HCT116 (cell line): ENCODE data around the gene KIF26B. TPM values are rescaled to one million over a fixed set of nuclear protein-coding genes. Genes with fewer than 3 reads are reported as not detected.

Source experiments
- ATAC-seq: fragments of 200-7000 bp; cut with Tn5 transposase; 2 replicates; pipeline ENCODE4 v1.9.1; 2020; ENCODE audit warnings: mild to moderate bottlenecking, moderate library complexity
- BruUV-seq: library from RNA; stranded (reverse); fragments of 400-500 nt; replicated peaks from 2 replicates; lab custom pipeline; 2021; lab: Mats Ljungman, UMichigan
- CTCF ChIA-PET: fragments of 300-600 bp; sonication (Branson Sonifier 250); formaldehyde crosslinking; loops from one replicate; lab custom pipeline; 2021; ENCODE audit warnings: antibody characterized with exemption; lab: Charles Lee
- POLR2A ChIA-PET: fragments of 300-600, 350-600 bp; sonication (Branson Sonifier 250); formaldehyde crosslinking; loops from one replicate; lab custom pipeline; 2021; ENCODE audit warnings: antibody characterized with exemption; lab: Charles Lee
- RAD21 ChIA-PET, 2 experiments: fragments of 300-600 bp; sonication (Branson Sonifier 250); formaldehyde crosslinking; loops; one replicate each; lab custom pipeline; 2023; ENCODE audit warnings: low total read pairs in 2 of 2; ENCODE audit not compliant: uncharacterized antibody in 2 of 2, unreplicated experiment in 2 of 2, low non-redundant PET in 1 of 2; lab: Charles Lee
- DNase-seq: peaks from one replicate; pipeline ENCODE4 v3.0.0-alpha.2; 2010; ENCODE audit warnings: low read depth, low spot score
- H2AFZ ChIP-seq: fragments of 200-600 bp; shearing (Covaris generic), sonication (generic); 2 replicates; pipeline ENCODE4 v1.6.1; 2017; ENCODE audit warnings: low read depth, mixed run types, mixed read lengths, antibody characterized with exemption, low read length; ENCODE audit not compliant: poor library complexity, severe bottlenecking
- H3K27ac ChIP-seq: 2 replicates; pipeline ENCODE4 v1.5.1; 2012; ENCODE audit warnings: low read depth, low read length
- H3K27me3 ChIP-seq: fragments of 200-600 bp; sonication (generic); 2 replicates; pipeline ENCODE4 v1.6.1; 2016; ENCODE audit warnings: mixed run types, low read length, mixed read lengths; ENCODE audit not compliant: insufficient read depth
- H3K36me3 ChIP-seq, 2 experiments: fragments of 200-500 bp in 1 of 2; fragments of 200-600 bp in 1 of 2; sonication (Bioruptor generic) in 1 of 2; sonication (generic) in 1 of 2; 2 replicates each; pipeline versions ENCODE4 v1.5.1 to v1.6.1; 2014 to 2016; ENCODE audit warnings: low read length in 2 of 2, inconsistent platforms in 1 of 2, mixed read lengths in 1 of 2, mixed run types in 1 of 2; ENCODE audit not compliant: insufficient read depth in 2 of 2, control insufficient read depth in 1 of 2
- H3K4me1 ChIP-seq, 2 experiments: fragments of 200-600 bp in 1 of 2; sonication (generic) in 1 of 2; 2 replicates each; pipeline versions ENCODE4 v1.5.1 to v1.6.1; 2012 to 2017; ENCODE audit warnings: low read length in 2 of 2, inconsistent platforms in 1 of 2, mild to moderate bottlenecking in 1 of 2, mixed read lengths in 1 of 2, mixed run types in 1 of 2, moderate library complexity in 1 of 2; ENCODE audit not compliant: insufficient read depth in 2 of 2, control insufficient read depth in 1 of 2
- H3K4me2 ChIP-seq: fragments of 200-600 bp; sonication (generic); 2 replicates; pipeline ENCODE4 v1.6.1; 2017; ENCODE audit warnings: mixed run types, low read length, mixed read lengths
- H3K4me3 ChIP-seq, 2 experiments: fragments of 200-600 bp in 1 of 2; sonication (generic) in 1 of 2; replicated peaks in 1 of 2; 2 replicates each; pipeline ENCODE4 v1.5.1; 2011 to 2016; ENCODE audit warnings: low read length in 2 of 2, control low read depth in 1 of 2, low read depth in 1 of 2, mild to moderate bottlenecking in 1 of 2, mixed read lengths in 1 of 2, mixed run types in 1 of 2
- H3K79me2 ChIP-seq: fragments of 200-600 bp; sonication (generic); 2 replicates; pipeline ENCODE4 v1.6.1; 2017; ENCODE audit warnings: mild to moderate bottlenecking, mixed run types, low read length, moderate library complexity, mixed read lengths; ENCODE audit not compliant: insufficient read depth
- H3K9ac ChIP-seq: fragments of 200-600 bp; sonication (generic); 2 replicates; pipeline ENCODE4 v1.6.1; 2016; ENCODE audit warnings: low read length, mixed read lengths
- H3K9me2 ChIP-seq: fragments of 200-600 bp; sonication (generic), shearing (Covaris generic); 2 replicates; pipeline ENCODE4 v1.6.1; 2017; ENCODE audit warnings: mixed run types, mild to moderate bottlenecking, moderate library complexity; ENCODE audit not compliant: insufficient read depth
- H3K9me3 ChIP-seq, 2 experiments: fragments of 200-500 bp in 1 of 2; fragments of 200-600 bp in 1 of 2; sonication (Bioruptor generic) in 1 of 2; sonication (generic) in 1 of 2; 2 replicates each; pipeline ENCODE4 v1.6.1; 2014 to 2017; ENCODE audit warnings: low read length in 2 of 2, mixed read lengths in 2 of 2, inconsistent platforms in 1 of 2, low read depth in 1 of 2, mild to moderate bottlenecking in 1 of 2, mixed run types in 1 of 2, moderate library complexity in 1 of 2; ENCODE audit not compliant: control insufficient read depth in 1 of 2, insufficient read depth in 1 of 2
- H4K20me1 ChIP-seq: fragments of 200-600 bp; sonication (generic), shearing (Covaris generic); 2 replicates; pipeline ENCODE4 v1.6.1; 2017; ENCODE audit warnings: mixed run types, mild to moderate bottlenecking, moderate library complexity; ENCODE audit not compliant: insufficient read depth
- CBX3 ChIP-seq: IDR thresholded peaks from 2 replicates; pipeline ENCODE4 v1.6.1; 2012; ENCODE audit warnings: low read depth
- CEBPB ChIP-seq: IDR thresholded peaks from 2 replicates; pipeline ENCODE4 v1.6.1; 2012; ENCODE audit warnings: low read depth
- ELF1 ChIP-seq: IDR thresholded peaks from 2 replicates; pipeline ENCODE4 v1.6.1; 2012; ENCODE audit warnings: low read depth, borderline replicate concordance
- FOSL1 ChIP-seq: IDR thresholded peaks from 2 replicates; pipeline ENCODE4 v1.6.1; 2012; ENCODE audit warnings: low read depth
- POLR2A ChIP-seq: IDR thresholded peaks from 2 replicates; pipeline ENCODE4 v1.7.0; 2011; ENCODE audit warnings: borderline replicate concordance; ENCODE audit not compliant: insufficient read depth, insufficient read length; ENCODE audit errors: extremely low read depth
- RAD21 ChIP-seq: IDR thresholded peaks from 2 replicates; pipeline ENCODE4 v1.6.1; 2012; ENCODE audit warnings: low read depth, mild to moderate bottlenecking
- SIN3A ChIP-seq: IDR thresholded peaks from 2 replicates; pipeline ENCODE4 v1.6.1; 2012; ENCODE audit warnings: low read depth
- TCF7L2 ChIP-seq: IDR thresholded peaks from 2 replicates; pipeline ENCODE4 v1.7.0; 2011; ENCODE audit warnings: borderline replicate concordance, inconsistent platforms; ENCODE audit not compliant: insufficient read depth, insufficient read length; ENCODE audit errors: extremely low read depth
- ZNF274 ChIP-seq: fragments of 200-500 bp; sonication (Bioruptor generic); IDR thresholded peaks from 2 replicates; pipeline ENCODE4 v1.6.1; 2014; ENCODE audit warnings: mild to moderate bottlenecking, low read depth, low read length, inconsistent platforms
- intact Hi-C: fragments of 100-400 bp; cut with micrococcal nuclease; formaldehyde crosslinking; loops from 2 replicates; pipeline ENCODE4 v1.10.0; 2022
- total RNA-seq: library from RNA; stranded (reverse); gene quantifications from one replicate; pipeline ENCODE4 v1.2.1, GENCODE V29; 2021; ENCODE audit not compliant: unreplicated experiment

KIF26B gene
- total RNA-seq, 1 experiment from 2014 or later, result 0.49 TPM

DNA sequence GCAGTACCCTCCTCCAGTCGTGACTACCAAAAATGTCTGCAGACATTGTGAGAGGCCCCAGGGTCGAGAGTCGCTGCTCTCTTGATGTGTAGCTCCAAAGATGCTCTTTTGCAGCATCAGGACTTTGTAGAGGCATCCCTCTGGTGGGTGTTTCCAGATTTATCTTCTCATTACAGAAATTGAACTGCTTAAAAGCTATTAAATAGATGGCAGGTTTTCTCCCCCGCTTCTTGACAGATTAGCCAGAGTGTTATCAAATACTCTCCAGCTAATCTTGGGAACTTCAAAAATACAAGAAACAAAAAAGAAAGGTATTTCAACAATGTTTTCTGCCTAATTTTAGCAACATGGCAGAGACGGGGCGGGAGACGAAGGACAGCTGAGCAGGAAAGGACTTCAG, 265.2 kb downstream of the KIF26B start:
- Histone ChIP-seq H4K20me1 (no peaks in the 10 kb centered on the region), H3K4me1 (no peaks in the 10 kb centered on the region), H3K36me3 (no peaks in the 10 kb centered on the region), H3K4me2 (no peak overlapping the region), H3K27me3 (peaks cover 48% of the 10 kb centered on the region), H3K9me2 (no peaks in the 10 kb centered on the region), H3K79me2 (no peaks in the 10 kb centered on the region), H3K4me3 (no peak overlapping the region), H3K9me3 (no peaks in the 10 kb centered on the region), H2AFZ (no peak overlapping the region), H3K27ac (no peak overlapping the region), H3K9ac (no peak overlapping the region)
- no peak for DNase-seq
- no peak for ATAC-seq
- BruUV-seq, result no TSS peak
- RAD21 ChIA-PET, result no interaction called here
- intact Hi-C loops, result no loop called here
- POLR2A ChIA-PET, result no interaction called here
- CTCF ChIA-PET, result no interaction called here
- TF ChIP-seq RAD21 (no peak), FOSL1 (no peak), ZNF274 (no peak), TCF7L2 (no peak)

DNA sequence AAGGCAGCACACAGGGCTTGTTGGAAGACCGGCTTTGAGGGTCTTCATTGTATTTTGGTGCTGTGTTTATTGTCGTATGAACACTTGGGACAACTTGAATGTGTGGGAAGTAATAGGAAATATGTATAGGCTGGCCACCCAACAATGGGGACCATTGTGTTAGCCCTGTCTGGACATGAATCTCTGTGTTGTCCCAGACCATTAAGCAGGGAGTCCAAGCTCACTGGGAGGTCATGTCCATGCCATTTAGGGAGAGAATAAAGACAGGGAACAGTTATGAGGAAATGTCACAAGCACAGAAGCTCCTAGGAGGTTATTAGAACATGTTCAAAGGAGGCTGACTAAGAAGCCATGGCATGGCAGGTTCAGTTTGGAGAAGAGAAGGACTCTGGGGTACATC, 266.1 kb downstream of the KIF26B start:
- H3K4me2 ChIP-seq, result no peak overlapping the region
- H3K9me3 ChIP-seq, result no peaks in the 10 kb centered on the region
- ChIA-PET CTCF (no interaction called here), RAD21 (no interaction called here), POLR2A (no interaction called here)
- no peaks in the 10 kb centered on the region for H4K20me1 ChIP-seq
- no peak overlapping the region for H3K4me3 ChIP-seq
- no TSS peak for BruUV-seq
- no peaks in the 10 kb centered on the region for H3K36me3 ChIP-seq
- ATAC-seq (no peak), DNase-seq (no peak)
- no peaks in the 10 kb centered on the region for H3K4me1 ChIP-seq
- no peaks in the 10 kb centered on the region for H3K79me2 ChIP-seq
- TF ChIP-seq SIN3A (no peak), CBX3 (no peak), POLR2A (no peak), ELF1 (no peak), CEBPB (no peak)
- no peak overlapping the region for H2AFZ ChIP-seq
- intact Hi-C loops, result no loop called here
- H3K27ac ChIP-seq, result no peak overlapping the region
- no peak overlapping the region for H3K9ac ChIP-seq
- no peaks in the 10 kb centered on the region for H3K9me2 ChIP-seq
- peaks cover 45% of the 10 kb centered on the region for H3K27me3 ChIP-seq
